Liver (tissue), 9 donors: ENCODE data around the gene SMAD1. TPM values are rescaled to one million over a fixed set of nuclear protein-coding genes. Genes with fewer than 3 reads are reported as not detected.

ENCODE experiments used
- DNase-seq: peaks from one replicate; pipeline ENCODE4 v3.0.0-alpha.2; 2017; ENCODE audit warnings: low spot score
- H3K27ac ChIP-seq, 2 donors: one replicate each; pipeline ENCODE4 v1.7.0; 2013; ENCODE audit warnings: inconsistent platforms in 2 of 2, low read length in 2 of 2, control low read depth in 1 of 2, low read depth in 1 of 2, mild to moderate bottlenecking in 1 of 2
- H3K27me3 ChIP-seq, 4 donors: one replicate each; pipeline versions ENCODE4 v1.6.1 to v1.7.0; 2013; ENCODE audit warnings: low read length in 3 of 4, inconsistent platforms in 1 of 4, mild to moderate bottlenecking in 1 of 4, moderate library complexity in 1 of 4; ENCODE audit not compliant: control insufficient read depth in 4 of 4, insufficient read depth in 4 of 4
- H3K36me3 ChIP-seq, 4 donors: one replicate each; pipeline versions ENCODE4 v1.6.1 to v1.7.0; 2013; ENCODE audit warnings: low read length in 3 of 4, mild to moderate bottlenecking in 3 of 4, low read depth in 1 of 4, moderate library complexity in 1 of 4; ENCODE audit not compliant: control insufficient read depth in 4 of 4, insufficient read depth in 3 of 4
- H3K4me1 ChIP-seq, 4 donors: one replicate each; pipeline versions ENCODE4 v1.6.1 to v1.7.0; 2013; ENCODE audit warnings: low read length in 3 of 4, mild to moderate bottlenecking in 3 of 4, moderate library complexity in 1 of 4; ENCODE audit not compliant: control insufficient read depth in 4 of 4, insufficient read depth in 4 of 4
- H3K4me3 ChIP-seq, 3 donors: one replicate each; pipeline versions ENCODE4 v1.6.1 to v1.7.0; 2013; ENCODE audit warnings: low read length in 3 of 3, control low read depth in 1 of 3, low read depth in 1 of 3, mild to moderate bottlenecking in 1 of 3
- H3K9ac ChIP-seq, 2 donors: one replicate each; pipeline ENCODE4 v1.7.0; 2013; ENCODE audit warnings: low read length in 2 of 2, mild to moderate bottlenecking in 2 of 2, moderate library complexity in 2 of 2, control low read depth in 1 of 2, low read depth in 1 of 2
- H3K9me3 ChIP-seq, 4 donors: one replicate each; pipeline versions ENCODE4 v1.6.1 to v1.7.0; 2013; ENCODE audit warnings: low read length in 3 of 4; ENCODE audit not compliant: control insufficient read depth in 4 of 4
- EGR1 ChIP-seq, 2 donors: IDR thresholded peaks; 2 replicates each; pipeline ENCODE4 v1.6.1; 2016 to 2018; ENCODE audit warnings: antibody characterized with exemption in 2 of 2, low read depth in 2 of 2
- FOXA1 ChIP-seq: IDR thresholded peaks from 2 replicates; pipeline ENCODE4 v1.6.1; 2016; ENCODE audit warnings: antibody characterized with exemption
- FOXA2 ChIP-seq: IDR thresholded peaks from 2 replicates; pipeline ENCODE4 v1.6.1; 2016; ENCODE audit warnings: antibody characterized with exemption
- GABPA ChIP-seq, 2 donors: IDR thresholded peaks in 1 of 2; conservative IDR thresholded peaks in 1 of 2; 2 replicates each; pipeline ENCODE4 v1.6.1; 2016; ENCODE audit warnings: antibody characterized with exemption in 2 of 2, mild to moderate bottlenecking in 1 of 2, moderate library complexity in 1 of 2
- HNF4A ChIP-seq, 2 donors: conservative IDR thresholded peaks; 2 replicates each; pipeline ENCODE4 v1.6.1; 2016; ENCODE audit warnings: antibody characterized with exemption in 2 of 2, mild to moderate bottlenecking in 2 of 2
- HNF4G ChIP-seq: IDR thresholded peaks from 2 replicates; pipeline ENCODE4 v1.6.1; 2016; ENCODE audit warnings: antibody characterized with exemption
- JUND ChIP-seq, 2 donors: IDR thresholded peaks; 2 replicates each; pipeline ENCODE4 v1.6.1; 2016; ENCODE audit warnings: antibody characterized with exemption in 2 of 2
- NR2F2 ChIP-seq: IDR thresholded peaks from 2 replicates; pipeline ENCODE4 v1.6.1; 2016; ENCODE audit warnings: antibody characterized with exemption
- RAD21 ChIP-seq, 2 donors: IDR thresholded peaks; 2 replicates each; pipeline ENCODE4 v1.6.1; 2016; ENCODE audit warnings: antibody characterized with exemption in 2 of 2, mild to moderate bottlenecking in 2 of 2
- RXRA ChIP-seq, 2 donors: IDR thresholded peaks; 2 replicates each; pipeline ENCODE4 v1.6.1; 2017 to 2018; ENCODE audit warnings: antibody characterized with exemption in 2 of 2, mild to moderate bottlenecking in 1 of 2
- SP1 ChIP-seq: IDR thresholded peaks from 2 replicates; pipeline ENCODE4 v1.6.1; 2018; ENCODE audit warnings: antibody characterized with exemption, mild to moderate bottlenecking
- TAF1 ChIP-seq: conservative IDR thresholded peaks from 2 replicates; pipeline ENCODE4 v1.6.1; 2016; ENCODE audit warnings: antibody characterized with exemption, mild to moderate bottlenecking
- YY1 ChIP-seq: IDR thresholded peaks from 2 replicates; pipeline ENCODE4 v1.6.1; 2016; ENCODE audit warnings: antibody characterized with exemption, mild to moderate bottlenecking
- polyA plus RNA-seq, 2 donors: library from polyadenylated mRNA; stranded (reverse) in 1 of 2; unstranded in 1 of 2; fragments of 200-250 nt in 1 of 2; fragments of >200 nt in 1 of 2; fragmentation: Nextera tagmentation in 1 of 2; extraction: Ambion mirVana in 1 of 2; gene quantifications; one replicate each; pipeline versions ENCODE4 v1.2.1 to v1.2.3, GENCODE V29; 2013 to 2015
- total RNA-seq, 2 donors: library from RNA; depleted of rRNA; stranded (reverse); fragments of >200 nt; gene quantifications; one replicate each; pipeline ENCODE4 v1.2.3, GENCODE V29; 2014
- TF ChIP-seq, protein P1 (sequence below): IDR thresholded peaks from 2 replicates; pipeline ENCODE4 v1.6.1; 2016; ENCODE audit warnings: antibody characterized with exemption
- TF ChIP-seq, protein P2 (sequence below): IDR thresholded peaks from 2 replicates; pipeline ENCODE4 v1.6.1; 2016; ENCODE audit warnings: antibody characterized with exemption
- TF ChIP-seq, protein P3 (sequence below): fragments of 150-350 bp; IDR thresholded peaks from 2 replicates; pipeline ENCODE4 v1.5.1; 2017; ENCODE audit warnings: improper control_type of control experiment, low read depth, low read length; ENCODE audit not compliant: missing input control
- TF ChIP-seq, protein P4 (sequence below): IDR thresholded peaks from 2 replicates; pipeline ENCODE4 v1.6.1; 2016; ENCODE audit warnings: antibody characterized with exemption, mild to moderate bottlenecking
- TF ChIP-seq, protein P5 (sequence below): IDR thresholded peaks from 2 replicates; pipeline ENCODE4 v1.6.1; 2016; ENCODE audit warnings: antibody characterized with exemption
- donor health status: healthy.
- donor health status: healthy.
- donor health status: healthy.
- donor health status: healthy.
- donor health status: healthy.

Gene SMAD1
- total and polyA plus RNA-seq, 4 donors: 6.3 to 43.8 (median 14.6) TPM

DNA sequence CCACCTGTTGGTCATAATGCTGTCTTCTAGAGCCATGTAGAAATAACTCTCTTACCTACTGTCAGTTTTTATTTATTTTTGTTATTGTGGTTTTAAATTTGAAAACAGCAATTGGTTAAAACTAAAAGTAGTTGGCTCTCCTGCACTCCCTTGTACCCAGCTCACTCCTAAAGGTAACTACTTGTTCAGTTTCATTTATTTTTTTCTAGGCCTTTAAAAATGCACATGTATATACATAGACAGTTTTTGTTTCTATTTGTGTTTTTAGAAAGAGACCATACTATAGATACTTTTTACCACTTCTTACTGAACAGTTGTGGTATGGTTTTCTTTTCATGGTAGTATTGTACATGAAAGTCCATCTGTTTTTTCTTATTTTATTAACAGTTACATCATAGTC lies 16.8 kb downstream of the SMAD1 start:
- no peak overlapping the region for H3K9ac ChIP-seq
- no peaks in the 10 kb centered on the region for H3K27me3 ChIP-seq
- peaks cover 10 to 49% (median 21%) of the 10 kb centered on the region in 4 donors for H3K4me1 ChIP-seq
- H3K36me3 ChIP-seq: no peaks in the 10 kb centered on the region
- DNase-seq: no peak
- no peak overlapping the region for H3K4me3 ChIP-seq
- TF ChIP-seq FOXA1 (no peak), EGR1 (IDR thresholded peaks at IDR 0.05; ENCODE audit: low read depth in 2 of 2) (no peak), RAD21 (IDR thresholded peaks at IDR 0.05) (no peak), HNF4G (no peak), HNF4A (conservative IDR thresholded peaks at IDR 0.05) (no peak), GABPA (IDR thresholded peaks at IDR 0.05 in 1 of 2, conservative IDR thresholded peaks at IDR 0.05 in 1 of 2) (no peak), SP1 (no peak), TAF1 (no peak), FOXA2 (no peak), NR2F2 (no peak), YY1 (no peak), JUND (IDR thresholded peaks at IDR 0.05) (no peak), RXRA (IDR thresholded peaks at IDR 0.05) (no peak)
- TF ChIP-seq, protein P1, sequence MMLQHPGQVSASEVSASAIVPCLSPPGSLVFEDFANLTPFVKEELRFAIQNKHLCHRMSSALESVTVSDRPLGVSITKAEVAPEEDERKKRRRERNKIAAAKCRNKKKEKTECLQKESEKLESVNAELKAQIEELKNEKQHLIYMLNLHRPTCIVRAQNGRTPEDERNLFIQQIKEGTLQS: no peak
- TF ChIP-seq, protein P2, sequence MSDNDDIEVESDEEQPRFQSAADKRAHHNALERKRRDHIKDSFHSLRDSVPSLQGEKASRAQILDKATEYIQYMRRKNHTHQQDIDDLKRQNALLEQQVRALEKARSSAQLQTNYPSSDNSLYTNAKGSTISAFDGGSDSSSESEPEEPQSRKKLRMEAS: no peak
- TF ChIP-seq, protein P3, sequence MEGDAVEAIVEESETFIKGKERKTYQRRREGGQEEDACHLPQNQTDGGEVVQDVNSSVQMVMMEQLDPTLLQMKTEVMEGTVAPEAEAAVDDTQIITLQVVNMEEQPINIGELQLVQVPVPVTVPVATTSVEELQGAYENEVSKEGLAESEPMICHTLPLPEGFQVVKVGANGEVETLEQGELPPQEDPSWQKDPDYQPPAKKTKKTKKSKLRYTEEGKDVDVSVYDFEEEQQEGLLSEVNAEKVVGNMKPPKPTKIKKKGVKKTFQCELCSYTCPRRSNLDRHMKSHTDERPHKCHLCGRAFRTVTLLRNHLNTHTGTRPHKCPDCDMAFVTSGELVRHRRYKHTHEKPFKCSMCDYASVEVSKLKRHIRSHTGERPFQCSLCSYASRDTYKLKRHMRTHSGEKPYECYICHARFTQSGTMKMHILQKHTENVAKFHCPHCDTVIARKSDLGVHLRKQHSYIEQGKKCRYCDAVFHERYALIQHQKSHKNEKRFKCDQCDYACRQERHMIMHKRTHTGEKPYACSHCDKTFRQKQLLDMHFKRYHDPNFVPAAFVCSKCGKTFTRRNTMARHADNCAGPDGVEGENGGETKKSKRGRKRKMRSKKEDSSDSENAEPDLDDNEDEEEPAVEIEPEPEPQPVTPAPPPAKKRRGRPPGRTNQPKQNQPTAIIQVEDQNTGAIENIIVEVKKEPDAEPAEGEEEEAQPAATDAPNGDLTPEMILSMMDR: no peak
- TF ChIP-seq, protein P4, sequence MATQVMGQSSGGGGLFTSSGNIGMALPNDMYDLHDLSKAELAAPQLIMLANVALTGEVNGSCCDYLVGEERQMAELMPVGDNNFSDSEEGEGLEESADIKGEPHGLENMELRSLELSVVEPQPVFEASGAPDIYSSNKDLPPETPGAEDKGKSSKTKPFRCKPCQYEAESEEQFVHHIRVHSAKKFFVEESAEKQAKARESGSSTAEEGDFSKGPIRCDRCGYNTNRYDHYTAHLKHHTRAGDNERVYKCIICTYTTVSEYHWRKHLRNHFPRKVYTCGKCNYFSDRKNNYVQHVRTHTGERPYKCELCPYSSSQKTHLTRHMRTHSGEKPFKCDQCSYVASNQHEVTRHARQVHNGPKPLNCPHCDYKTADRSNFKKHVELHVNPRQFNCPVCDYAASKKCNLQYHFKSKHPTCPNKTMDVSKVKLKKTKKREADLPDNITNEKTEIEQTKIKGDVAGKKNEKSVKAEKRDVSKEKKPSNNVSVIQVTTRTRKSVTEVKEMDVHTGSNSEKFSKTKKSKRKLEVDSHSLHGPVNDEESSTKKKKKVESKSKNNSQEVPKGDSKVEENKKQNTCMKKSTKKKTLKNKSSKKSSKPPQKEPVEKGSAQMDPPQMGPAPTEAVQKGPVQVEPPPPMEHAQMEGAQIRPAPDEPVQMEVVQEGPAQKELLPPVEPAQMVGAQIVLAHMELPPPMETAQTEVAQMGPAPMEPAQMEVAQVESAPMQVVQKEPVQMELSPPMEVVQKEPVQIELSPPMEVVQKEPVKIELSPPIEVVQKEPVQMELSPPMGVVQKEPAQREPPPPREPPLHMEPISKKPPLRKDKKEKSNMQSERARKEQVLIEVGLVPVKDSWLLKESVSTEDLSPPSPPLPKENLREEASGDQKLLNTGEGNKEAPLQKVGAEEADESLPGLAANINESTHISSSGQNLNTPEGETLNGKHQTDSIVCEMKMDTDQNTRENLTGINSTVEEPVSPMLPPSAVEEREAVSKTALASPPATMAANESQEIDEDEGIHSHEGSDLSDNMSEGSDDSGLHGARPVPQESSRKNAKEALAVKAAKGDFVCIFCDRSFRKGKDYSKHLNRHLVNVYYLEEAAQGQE: no peak
- TF ChIP-seq, protein P5, sequence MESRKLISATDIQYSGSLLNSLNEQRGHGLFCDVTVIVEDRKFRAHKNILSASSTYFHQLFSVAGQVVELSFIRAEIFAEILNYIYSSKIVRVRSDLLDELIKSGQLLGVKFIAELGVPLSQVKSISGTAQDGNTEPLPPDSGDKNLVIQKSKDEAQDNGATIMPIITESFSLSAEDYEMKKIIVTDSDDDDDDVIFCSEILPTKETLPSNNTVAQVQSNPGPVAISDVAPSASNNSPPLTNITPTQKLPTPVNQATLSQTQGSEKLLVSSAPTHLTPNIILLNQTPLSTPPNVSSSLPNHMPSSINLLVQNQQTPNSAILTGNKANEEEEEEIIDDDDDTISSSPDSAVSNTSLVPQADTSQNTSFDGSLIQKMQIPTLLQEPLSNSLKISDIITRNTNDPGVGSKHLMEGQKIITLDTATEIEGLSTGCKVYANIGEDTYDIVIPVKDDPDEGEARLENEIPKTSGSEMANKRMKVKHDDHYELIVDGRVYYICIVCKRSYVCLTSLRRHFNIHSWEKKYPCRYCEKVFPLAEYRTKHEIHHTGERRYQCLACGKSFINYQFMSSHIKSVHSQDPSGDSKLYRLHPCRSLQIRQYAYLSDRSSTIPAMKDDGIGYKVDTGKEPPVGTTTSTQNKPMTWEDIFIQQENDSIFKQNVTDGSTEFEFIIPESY: no peak
- no peaks in the 10 kb centered on the region for H3K9me3 ChIP-seq
- no peak overlapping the region for H3K27ac ChIP-seq
